HL-60/S4 treated with retinoic acid at 250 ng/mL for 4 days and 3 days (cell line): Measurements from ENCODE around the gene ANXA1.
"Not testable (repeated sequence)": the region's sequence is repeated elsewhere in the genome, so short reads cannot be mapped to it uniquely, and the experiment has no call there.

Source experiments
- in situ Hi-C: fragments of 300-500 bp; cut with MboI; formaldehyde crosslinking; loops from 2 replicates; pipeline ENCODE4 v1.7.0; 2022; ENCODE audit warnings: low sequenced_read_pairs

Gene ANXA1

GRCh38 chr9:73167614-73168013 lies 15.9 kb downstream of the ANXA1 start:
- in situ Hi-C loops: no loop called here

GRCh38 chr9:73168298-73168934 lies 16.8 kb downstream of the ANXA1 start:
- in situ Hi-C loops: no loop called here

GRCh38 chr9:73170185-73170957 lies 18.7 kb downstream of the ANXA1 start:
- in situ Hi-C loops: loop anchor here (10.0 kb wide), 1 partner anchor 66 kb away; no protein-coding TSS in a partner anchor

- in situ Hi-C loops: loop anchor here (10.0 kb wide), 1 partner anchor 68 kb away; no protein-coding TSS in a partner anchor
These were observed 21.2 kb downstream of the ANXA1 start for GRCh38 chr9:73172901-73173215.

- in situ Hi-C loops: loop anchor here (10.0 kb wide), 1 partner anchor 69 kb away; no protein-coding TSS in a partner anchor
These were observed 22.1 kb downstream of the ANXA1 start for GRCh38 chr9:73173557-73174329.

- in situ Hi-C loops: loop anchor here (10.0 kb wide), 1 partner anchor 70 kb away; no protein-coding TSS in a partner anchor
These were observed 22.8 kb downstream of the ANXA1 start for GRCh38 chr9:73174330-73174980.

- in situ Hi-C loops: loop anchor here (10.0 kb wide), 1 partner anchor 72 kb away; no protein-coding TSS in a partner anchor
These were observed 24.8 kb downstream of the ANXA1 start for GRCh38 chr9:73176450-73176875.

GRCh38 chr9:73178044-73178443 lies 26.4 kb downstream of the ANXA1 start:
- in situ Hi-C loops: loop anchor here (10.0 kb wide), 1 partner anchor 73 kb away; no protein-coding TSS in a partner anchor

GRCh38 chr9:73179589-73179988 lies 27.9 kb downstream of the ANXA1 start:
- in situ Hi-C loops: loop anchor here (10.0 kb wide), 1 partner anchor 75 kb away; no protein-coding TSS in a partner anchor

GRCh38 chr9:73180403-73180802 lies 28.7 kb downstream of the ANXA1 start:
- in situ Hi-C loops: no loop called here

- in situ Hi-C loops: no loop called here
These were observed 31.3 kb downstream of the ANXA1 start for GRCh38 chr9:73182928-73183327.

GRCh38 chr9:73183428-73183827 lies 31.8 kb downstream of the ANXA1 start:
- in situ Hi-C loops: no loop called here

- in situ Hi-C loops: no loop called here
These were observed 32.5 kb downstream of the ANXA1 start for GRCh38 chr9:73183917-73184861.

- in situ Hi-C loops: not testable (repeated sequence)
These were observed 39.4 kb downstream of the ANXA1 start for GRCh38 chr9:73191109-73191508.

- in situ Hi-C loops: no loop called here
These were observed 42.6 kb downstream of the ANXA1 start for GRCh38 chr9:73194284-73194683.

GRCh38 chr9:73199448-73199847 lies 47.8 kb downstream of the ANXA1 start:
- in situ Hi-C loops: no loop called here

GRCh38 chr9:73199886-73200285 lies 48.2 kb downstream of the ANXA1 start:
- in situ Hi-C loops: no loop called here

- in situ Hi-C loops: no loop called here
These were observed 49.2 kb downstream of the ANXA1 start for GRCh38 chr9:73200694-73201452.

GRCh38 chr9:73202980-73203379 lies 51.3 kb downstream of the ANXA1 start:
- in situ Hi-C loops: no loop called here
